K562 (cell line): Measurements from ENCODE around the gene CSNK1D. TPM values are rescaled to one million over a fixed set of nuclear protein-coding genes. Genes with fewer than 3 reads are reported as not detected.

Source experiments
- ELF2 ChIP-seq: fragments of 250-450 bp; sonication (Bioruptor Pico); IDR thresholded peaks from 2 replicates; pipeline ENCODE4 v1.5.0; 2021; ENCODE audit warnings: mild to moderate bottlenecking
- HDAC1 ChIP-seq, 2 experiments: fragments of 450-650 bp; IDR thresholded peaks; 2 replicates each; pipeline ENCODE4 v1.6.1; 2016 to 2017; ENCODE audit warnings: inconsistent platforms in 1 of 2, mild to moderate bottlenecking in 1 of 2, moderate library complexity in 1 of 2
- HDGF ChIP-seq: fragments of 450-650 bp; IDR thresholded peaks from 2 replicates; pipeline ENCODE4 v1.6.1; 2016
- NFRKB ChIP-seq: fragments of 450-650 bp; IDR thresholded peaks from 2 replicates; pipeline ENCODE4 v1.6.1; 2016; ENCODE audit warnings: low read depth
- NRF1 ChIP-seq, 2 experiments: fragments of 450-650 bp; IDR thresholded peaks in 1 of 2; conservative IDR thresholded peaks in 1 of 2; 2 replicates each; pipeline ENCODE4 v1.6.1; 2014; ENCODE audit warnings: mild to moderate bottlenecking in 2 of 2
- PHF8 ChIP-seq: fragments of 200-600 bp; sonication (generic); IDR thresholded peaks from 2 replicates; pipeline ENCODE4 v1.6.1; 2012; ENCODE audit warnings: mixed run types, mild to moderate bottlenecking, inconsistent platforms, low read length, moderate library complexity, borderline replicate concordance
- RAD51 ChIP-seq: fragments of 450-650 bp; IDR thresholded peaks from 2 replicates; pipeline ENCODE4 v1.7.1; 2016; ENCODE audit warnings: low read depth, mild to moderate bottlenecking, borderline replicate concordance
- TGIF2 ChIP-seq: sonication (generic); formaldehyde crosslinking; IDR thresholded peaks from 2 replicates; pipeline ENCODE4 v1.8.1; 2022; ENCODE audit warnings: mild to moderate bottlenecking, missing genetic modification reagents, moderate library complexity
- ZC3H4 ChIP-seq: sonication (generic); formaldehyde crosslinking; IDR thresholded peaks from 2 replicates; pipeline ENCODE4 v1.9.0; 2021; ENCODE audit warnings: missing genetic modification reagents, borderline replicate concordance
- polyA plus RNA-seq, 8 experiments: library from polyadenylated mRNA; depleted of rRNA in 4 of 8; stranded (reverse) in 5 of 8; unstranded in 3 of 8; fragments of >200 nt; fragmentation: Nextera tagmentation in 2 of 8; fragmentation: Illumina TruSeq in 1 of 8; extraction: Ambion mirVana in 2 of 8; extraction: Trizol in 1 of 8; gene quantifications; 2 replicates each; pipeline versions ENCODE4 v1.2.1 to v1.2.3, GENCODE V29; 2011 to 2014; ENCODE audit warnings: inconsistent platforms in 1 of 8, missing spikeins in 1 of 8
- total RNA-seq, 7 experiments: library from RNA; depleted of rRNA in 6 of 7; stranded (reverse); fragments of >200 nt in 6 of 7; fragmentation: Illumina TruSeq in 2 of 7; extraction: Trizol in 2 of 7; gene quantifications; 2 replicates each; pipeline versions ENCODE4 v1.2.1 to v1.2.3, GENCODE V29; 2011 to 2021; ENCODE audit warnings: low replicate concordance in 1 of 7
- TF ChIP-seq, protein P1 (sequence below), 3 experiments: fragments of 200-800 bp in 1 of 3; fragments of 250-450 bp in 1 of 3; fragments of 450-650 bp in 1 of 3; sonication (Bioruptor Pico) in 1 of 3; sonication (Bioruptor generic) in 1 of 3; formaldehyde crosslinking in 1 of 3; IDR thresholded peaks; 2 replicates each; pipeline versions ENCODE4 v1.6.1 to v1.8.0; 2016 to 2022; ENCODE audit warnings: mild to moderate bottlenecking in 2 of 3, missing genetic modification characterization in 2 of 3, missing compliant biosample characterization in 1 of 3, moderate library complexity in 1 of 3
- TF ChIP-seq, protein P2 (sequence below): fragments of 450-650 bp; formaldehyde crosslinking; IDR thresholded peaks from 2 replicates; pipeline ENCODE4 v1.4.0; 2022; ENCODE audit warnings: mild to moderate bottlenecking, moderate library complexity
- TF ChIP-seq, protein P3 (sequence below): fragments of 450-650 bp; IDR thresholded peaks from 2 replicates; pipeline ENCODE4 v1.6.1; 2017; ENCODE audit warnings: antibody characterized with exemption, mild to moderate bottlenecking
- TF ChIP-seq, protein P4 (sequence below): sonication (generic); formaldehyde crosslinking; IDR thresholded peaks from 2 replicates; pipeline ENCODE4 v1.8.1; 2023; ENCODE audit warnings: mild to moderate bottlenecking, missing genetic modification reagents
- TF ChIP-seq, protein P5 (sequence below): fragments of 450-650 bp; IDR thresholded peaks from 2 replicates; pipeline ENCODE4 v1.6.1; 2016

Gene CSNK1D
- total and polyA plus RNA-seq, 9 of the 15 experiments (the other 6 are each of a cell fraction or from before 2014, with no cell fraction given), result 6.5 to 133 (median 41.3) TPM

DNA sequence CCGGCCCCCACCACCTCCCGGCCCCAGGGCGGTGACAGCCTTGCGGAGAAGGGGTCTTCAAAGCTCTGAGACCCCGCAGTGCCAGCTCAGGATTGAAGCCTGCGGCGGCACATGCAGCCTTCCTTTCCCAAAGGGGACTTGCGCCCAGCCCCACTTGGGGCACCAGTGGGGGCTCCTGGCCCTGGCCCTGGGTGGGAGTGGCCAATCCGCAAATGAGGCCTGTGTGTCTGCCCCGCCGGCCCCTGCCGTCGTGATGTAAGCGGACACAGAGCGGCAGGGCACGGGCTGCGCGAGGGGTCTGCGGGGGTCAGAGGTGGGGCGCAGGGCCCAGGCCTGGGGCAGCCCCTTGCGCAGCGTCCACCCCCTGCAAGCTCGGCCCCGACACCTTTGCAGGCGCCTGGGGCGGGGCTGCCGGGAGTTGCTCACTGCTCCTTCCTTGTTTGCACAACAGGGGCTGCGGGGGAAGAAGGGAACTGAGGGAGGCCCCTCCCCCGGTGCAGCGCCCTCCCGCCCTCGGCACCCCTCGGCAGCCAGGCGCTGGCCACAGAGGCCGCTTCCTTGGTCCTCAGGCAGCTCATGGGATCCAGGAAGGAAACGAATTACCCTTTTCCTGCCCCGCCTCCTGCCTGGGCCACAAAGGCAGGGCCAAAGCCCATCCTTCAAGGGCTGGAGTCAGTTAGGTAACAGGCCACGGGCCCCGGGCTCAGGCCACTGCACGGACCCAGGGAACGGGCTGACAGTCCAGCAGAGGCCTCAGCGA lies 41.8 kb downstream of the CSNK1D start (continued):
- 0 out of 2 replicates have a peak, but pooled peaks have one; percentile 49 for TF ChIP-seq ZC3H4
- TF ChIP-seq HDGF, result peak; percentile 75; the same call in 1 of the 2 replicates
- TF ChIP-seq TGIF2 (CRISPR knock-in tag), result no peak
- no peak for TF ChIP-seq RAD51
- TF ChIP-seq, protein P1, sequence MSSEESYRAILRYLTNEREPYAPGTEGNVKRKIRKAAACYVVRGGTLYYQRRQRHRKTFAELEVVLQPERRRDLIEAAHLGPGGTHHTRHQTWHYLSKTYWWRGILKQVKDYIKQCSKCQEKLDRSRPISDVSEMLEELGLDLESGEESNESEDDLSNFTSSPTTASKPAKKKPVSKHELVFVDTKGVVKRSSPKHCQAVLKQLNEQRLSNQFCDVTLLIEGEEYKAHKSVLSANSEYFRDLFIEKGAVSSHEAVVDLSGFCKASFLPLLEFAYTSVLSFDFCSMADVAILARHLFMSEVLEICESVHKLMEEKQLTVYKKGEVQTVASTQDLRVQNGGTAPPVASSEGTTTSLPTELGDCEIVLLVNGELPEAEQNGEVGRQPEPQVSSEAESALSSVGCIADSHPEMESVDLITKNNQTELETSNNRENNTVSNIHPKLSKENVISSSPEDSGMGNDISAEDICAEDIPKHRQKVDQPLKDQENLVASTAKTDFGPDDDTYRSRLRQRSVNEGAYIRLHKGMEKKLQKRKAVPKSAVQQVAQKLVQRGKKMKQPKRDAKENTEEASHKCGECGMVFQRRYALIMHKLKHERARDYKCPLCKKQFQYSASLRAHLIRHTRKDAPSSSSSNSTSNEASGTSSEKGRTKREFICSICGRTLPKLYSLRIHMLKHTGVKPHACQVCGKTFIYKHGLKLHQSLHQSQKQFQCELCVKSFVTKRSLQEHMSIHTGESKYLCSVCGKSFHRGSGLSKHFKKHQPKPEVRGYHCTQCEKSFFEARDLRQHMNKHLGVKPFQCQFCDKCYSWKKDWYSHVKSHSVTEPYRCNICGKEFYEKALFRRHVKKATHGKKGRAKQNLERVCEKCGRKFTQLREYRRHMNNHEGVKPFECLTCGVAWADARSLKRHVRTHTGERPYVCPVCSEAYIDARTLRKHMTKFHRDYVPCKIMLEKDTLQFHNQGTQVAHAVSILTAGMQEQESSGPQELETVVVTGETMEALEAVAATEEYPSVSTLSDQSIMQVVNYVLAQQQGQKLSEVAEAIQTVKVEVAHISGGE (CRISPR knock-in tag; IDR thresholded peaks at IDR 0.05), result peak in 1 of 3 experiments; percentile 65; a peak in 1 of 6 replicates
- TF ChIP-seq NRF1 (conservative IDR thresholded peaks at IDR 0.05 in 1 of 2, IDR thresholded peaks at IDR 0.05 in 1 of 2), result peak; percentile 84 to 87
- TF ChIP-seq NFRKB, result peak; percentile 63; the same call in 1 of the 2 replicates
- TF ChIP-seq ELF2 (CRISPR knock-in tag), result peak; percentile 75; the same call in 1 of the 2 replicates
- TF ChIP-seq, protein P2, sequence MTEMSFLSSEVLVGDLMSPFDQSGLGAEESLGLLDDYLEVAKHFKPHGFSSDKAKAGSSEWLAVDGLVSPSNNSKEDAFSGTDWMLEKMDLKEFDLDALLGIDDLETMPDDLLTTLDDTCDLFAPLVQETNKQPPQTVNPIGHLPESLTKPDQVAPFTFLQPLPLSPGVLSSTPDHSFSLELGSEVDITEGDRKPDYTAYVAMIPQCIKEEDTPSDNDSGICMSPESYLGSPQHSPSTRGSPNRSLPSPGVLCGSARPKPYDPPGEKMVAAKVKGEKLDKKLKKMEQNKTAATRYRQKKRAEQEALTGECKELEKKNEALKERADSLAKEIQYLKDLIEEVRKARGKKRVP, result no peak
- TF ChIP-seq, protein P3, sequence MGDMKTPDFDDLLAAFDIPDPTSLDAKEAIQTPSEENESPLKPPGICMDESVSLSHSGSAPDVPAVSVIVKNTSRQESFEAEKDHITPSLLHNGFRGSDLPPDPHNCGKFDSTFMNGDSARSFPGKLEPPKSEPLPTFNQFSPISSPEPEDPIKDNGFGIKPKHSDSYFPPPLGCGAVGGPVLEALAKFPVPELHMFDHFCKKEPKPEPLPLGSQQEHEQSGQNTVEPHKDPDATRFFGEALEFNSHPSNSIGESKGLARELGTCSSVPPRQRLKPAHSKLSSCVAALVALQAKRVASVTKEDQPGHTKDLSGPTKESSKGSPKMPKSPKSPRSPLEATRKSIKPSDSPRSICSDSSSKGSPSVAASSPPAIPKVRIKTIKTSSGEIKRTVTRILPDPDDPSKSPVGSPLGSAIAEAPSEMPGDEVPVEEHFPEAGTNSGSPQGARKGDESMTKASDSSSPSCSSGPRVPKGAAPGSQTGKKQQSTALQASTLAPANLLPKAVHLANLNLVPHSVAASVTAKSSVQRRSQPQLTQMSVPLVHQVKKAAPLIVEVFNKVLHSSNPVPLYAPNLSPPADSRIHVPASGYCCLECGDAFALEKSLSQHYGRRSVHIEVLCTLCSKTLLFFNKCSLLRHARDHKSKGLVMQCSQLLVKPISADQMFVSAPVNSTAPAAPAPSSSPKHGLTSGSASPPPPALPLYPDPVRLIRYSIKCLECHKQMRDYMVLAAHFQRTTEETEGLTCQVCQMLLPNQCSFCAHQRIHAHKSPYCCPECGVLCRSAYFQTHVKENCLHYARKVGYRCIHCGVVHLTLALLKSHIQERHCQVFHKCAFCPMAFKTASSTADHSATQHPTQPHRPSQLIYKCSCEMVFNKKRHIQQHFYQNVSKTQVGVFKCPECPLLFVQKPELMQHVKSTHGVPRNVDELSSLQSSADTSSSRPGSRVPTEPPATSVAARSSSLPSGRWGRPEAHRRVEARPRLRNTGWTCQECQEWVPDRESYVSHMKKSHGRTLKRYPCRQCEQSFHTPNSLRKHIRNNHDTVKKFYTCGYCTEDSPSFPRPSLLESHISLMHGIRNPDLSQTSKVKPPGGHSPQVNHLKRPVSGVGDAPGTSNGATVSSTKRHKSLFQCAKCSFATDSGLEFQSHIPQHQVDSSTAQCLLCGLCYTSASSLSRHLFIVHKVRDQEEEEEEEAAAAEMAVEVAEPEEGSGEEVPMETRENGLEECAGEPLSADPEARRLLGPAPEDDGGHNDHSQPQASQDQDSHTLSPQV, result peak; percentile 87
- TF ChIP-seq HDAC1 (IDR thresholded peaks at IDR 0.05), result peak in 1 of 2 experiments; percentile 44; a peak in 2 of 4 replicates
- TF ChIP-seq, protein P4, sequence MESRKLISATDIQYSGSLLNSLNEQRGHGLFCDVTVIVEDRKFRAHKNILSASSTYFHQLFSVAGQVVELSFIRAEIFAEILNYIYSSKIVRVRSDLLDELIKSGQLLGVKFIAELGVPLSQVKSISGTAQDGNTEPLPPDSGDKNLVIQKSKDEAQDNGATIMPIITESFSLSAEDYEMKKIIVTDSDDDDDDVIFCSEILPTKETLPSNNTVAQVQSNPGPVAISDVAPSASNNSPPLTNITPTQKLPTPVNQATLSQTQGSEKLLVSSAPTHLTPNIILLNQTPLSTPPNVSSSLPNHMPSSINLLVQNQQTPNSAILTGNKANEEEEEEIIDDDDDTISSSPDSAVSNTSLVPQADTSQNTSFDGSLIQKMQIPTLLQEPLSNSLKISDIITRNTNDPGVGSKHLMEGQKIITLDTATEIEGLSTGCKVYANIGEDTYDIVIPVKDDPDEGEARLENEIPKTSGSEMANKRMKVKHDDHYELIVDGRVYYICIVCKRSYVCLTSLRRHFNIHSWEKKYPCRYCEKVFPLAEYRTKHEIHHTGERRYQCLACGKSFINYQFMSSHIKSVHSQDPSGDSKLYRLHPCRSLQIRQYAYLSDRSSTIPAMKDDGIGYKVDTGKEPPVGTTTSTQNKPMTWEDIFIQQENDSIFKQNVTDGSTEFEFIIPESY, result 0 out of 2 replicates have a peak, but pooled peaks have one; percentile 9
- TF ChIP-seq, protein P5, sequence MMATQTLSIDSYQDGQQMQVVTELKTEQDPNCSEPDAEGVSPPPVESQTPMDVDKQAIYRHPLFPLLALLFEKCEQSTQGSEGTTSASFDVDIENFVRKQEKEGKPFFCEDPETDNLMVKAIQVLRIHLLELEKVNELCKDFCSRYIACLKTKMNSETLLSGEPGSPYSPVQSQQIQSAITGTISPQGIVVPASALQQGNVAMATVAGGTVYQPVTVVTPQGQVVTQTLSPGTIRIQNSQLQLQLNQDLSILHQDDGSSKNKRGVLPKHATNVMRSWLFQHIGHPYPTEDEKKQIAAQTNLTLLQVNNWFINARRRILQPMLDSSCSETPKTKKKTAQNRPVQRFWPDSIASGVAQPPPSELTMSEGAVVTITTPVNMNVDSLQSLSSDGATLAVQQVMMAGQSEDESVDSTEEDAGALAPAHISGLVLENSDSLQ, result no peak
- peak; percentile 52; the same call in 1 of the 2 replicates for TF ChIP-seq PHF8
